DND-41 (cell line): ENCODE measurements around the gene DHPS.

Source experiments
- ATAC-seq: fragments of 200-7000 bp; cut with Tn5 transposase; 3 replicates; pipeline ENCODE4 v1.9.1; 2021; ENCODE audit warnings: low read depth; ENCODE audit not compliant: insufficient read depth
- DNase-seq: peaks from one replicate; pipeline ENCODE4 v3.0.0-alpha.2; 2020
- H2AFZ ChIP-seq: 2 replicates; pipeline ENCODE4 v1.6.0; 2012; ENCODE audit warnings: low read depth, low read length
- H3K27ac ChIP-seq: 2 replicates; pipeline ENCODE4 v1.5.1; 2012; ENCODE audit warnings: low read length, inconsistent platforms
- H3K27me3 ChIP-seq: fragments of 200-600 bp; sonication (generic); 2 replicates; pipeline ENCODE4 v1.6.0; 2012; ENCODE audit warnings: low read length, mild to moderate bottlenecking, inconsistent platforms; ENCODE audit not compliant: insufficient read depth, poor library complexity
- H3K36me3 ChIP-seq: 2 replicates; pipeline ENCODE4 v1.5.1; 2012; ENCODE audit warnings: low read length, inconsistent platforms; ENCODE audit not compliant: insufficient read depth
- H3K4me1 ChIP-seq: 2 replicates; pipeline ENCODE4 v1.5.1; 2012; ENCODE audit warnings: mild to moderate bottlenecking, low read length; ENCODE audit not compliant: insufficient read depth
- H3K4me2 ChIP-seq: 2 replicates; pipeline ENCODE4 v1.6.0; 2012; ENCODE audit warnings: mild to moderate bottlenecking, moderate library complexity, low read length, inconsistent platforms; ENCODE audit not compliant: insufficient read depth
- H3K4me3 ChIP-seq, 2 experiments: fragments of 200-600 bp in 1 of 2; shearing (Covaris generic) in 1 of 2; 2 replicates each; pipeline ENCODE4 v1.5.1; 2012 to 2016; ENCODE audit warnings: inconsistent platforms in 2 of 2, low read length in 2 of 2, mild to moderate bottlenecking in 2 of 2, low read depth in 1 of 2, moderate library complexity in 1 of 2
- H3K79me2 ChIP-seq: 2 replicates; pipeline ENCODE4 v1.6.0; 2012; ENCODE audit warnings: low read length, inconsistent platforms; ENCODE audit not compliant: insufficient read depth
- H3K9ac ChIP-seq: 2 replicates; pipeline ENCODE4 v1.6.0; 2012; ENCODE audit warnings: low read depth, mild to moderate bottlenecking, inconsistent platforms, low read length, moderate library complexity
- H3K9me3 ChIP-seq: 2 replicates; pipeline ENCODE4 v1.5.1; 2012; ENCODE audit warnings: low read length, moderate library complexity, mild to moderate bottlenecking, inconsistent platforms; ENCODE audit not compliant: insufficient read depth, severe bottlenecking
- H4K20me1 ChIP-seq: 2 replicates; pipeline ENCODE4 v1.6.0; 2012; ENCODE audit warnings: low read length; ENCODE audit not compliant: insufficient read depth
- EZH2 ChIP-seq: IDR thresholded peaks from 3 replicates; pipeline ENCODE4 v1.6.1; 2012; ENCODE audit warnings: borderline replicate concordance, low read depth, mild to moderate bottlenecking, moderate library complexity, low read length, inconsistent platforms; ENCODE audit not compliant: severe bottlenecking
- TF ChIP-seq, protein P1 (sequence below): IDR thresholded peaks from 2 replicates; pipeline ENCODE4 v1.5.1; 2012; ENCODE audit warnings: borderline replicate concordance, low read length, moderate library complexity, mild to moderate bottlenecking; ENCODE audit not compliant: poor library complexity, severe bottlenecking; ENCODE audit errors: extremely low read depth

The DHPS gene

DNA sequence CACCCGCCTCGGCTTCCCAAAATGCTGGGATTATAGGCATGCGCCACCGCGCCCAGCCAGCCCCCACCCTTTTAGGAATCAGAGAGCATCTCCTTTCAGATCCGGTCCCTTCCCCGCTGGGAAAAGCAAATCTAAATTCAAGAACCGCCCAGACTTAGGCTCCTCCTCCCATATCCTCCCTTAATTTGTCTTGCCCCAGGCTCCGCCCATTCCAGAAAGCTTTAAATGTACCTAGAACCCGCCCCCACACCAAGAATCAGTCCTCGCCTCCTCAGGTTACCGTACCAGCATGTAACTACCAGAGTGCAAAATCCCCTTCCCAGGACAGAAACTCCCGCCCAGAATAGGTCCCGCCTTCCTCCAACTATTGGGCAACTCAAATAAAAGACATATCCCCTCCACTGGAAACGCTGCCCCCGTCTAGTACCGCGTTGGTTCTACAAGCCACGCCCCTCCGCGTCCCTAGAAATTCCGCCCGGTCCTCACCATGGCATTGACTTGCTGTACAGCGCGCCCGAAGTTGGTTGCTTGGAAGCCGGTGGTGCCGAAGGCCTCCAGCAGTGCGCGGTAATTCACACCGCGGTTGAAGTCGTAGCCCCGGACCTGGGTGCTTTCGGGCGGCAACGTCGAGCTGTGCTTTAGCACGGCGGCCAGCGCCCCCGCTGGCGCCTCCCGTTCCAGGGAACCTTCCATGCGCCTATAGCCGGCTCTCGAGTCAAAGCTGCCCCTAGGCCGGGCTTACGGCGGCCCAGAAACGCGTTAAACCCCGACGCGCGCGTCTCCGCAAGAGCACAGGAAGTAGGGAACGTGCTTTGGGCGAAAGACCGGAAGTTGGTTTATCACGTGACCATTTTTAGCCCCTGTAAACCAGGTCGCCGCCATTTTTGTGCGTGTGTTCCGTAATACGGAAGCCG, at the start of gene DHPS:
Gene DHPS, minus strand, starts transcription at position 807 of the 914 bp plus-strand sequence. Its CDS starts 114 bp downstream, at position 693.
- TF ChIP-seq, protein P1, sequence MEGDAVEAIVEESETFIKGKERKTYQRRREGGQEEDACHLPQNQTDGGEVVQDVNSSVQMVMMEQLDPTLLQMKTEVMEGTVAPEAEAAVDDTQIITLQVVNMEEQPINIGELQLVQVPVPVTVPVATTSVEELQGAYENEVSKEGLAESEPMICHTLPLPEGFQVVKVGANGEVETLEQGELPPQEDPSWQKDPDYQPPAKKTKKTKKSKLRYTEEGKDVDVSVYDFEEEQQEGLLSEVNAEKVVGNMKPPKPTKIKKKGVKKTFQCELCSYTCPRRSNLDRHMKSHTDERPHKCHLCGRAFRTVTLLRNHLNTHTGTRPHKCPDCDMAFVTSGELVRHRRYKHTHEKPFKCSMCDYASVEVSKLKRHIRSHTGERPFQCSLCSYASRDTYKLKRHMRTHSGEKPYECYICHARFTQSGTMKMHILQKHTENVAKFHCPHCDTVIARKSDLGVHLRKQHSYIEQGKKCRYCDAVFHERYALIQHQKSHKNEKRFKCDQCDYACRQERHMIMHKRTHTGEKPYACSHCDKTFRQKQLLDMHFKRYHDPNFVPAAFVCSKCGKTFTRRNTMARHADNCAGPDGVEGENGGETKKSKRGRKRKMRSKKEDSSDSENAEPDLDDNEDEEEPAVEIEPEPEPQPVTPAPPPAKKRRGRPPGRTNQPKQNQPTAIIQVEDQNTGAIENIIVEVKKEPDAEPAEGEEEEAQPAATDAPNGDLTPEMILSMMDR, result no peak
- TF ChIP-seq EZH2, result no peak
- H3K27me3 ChIP-seq, result no peaks in the 10 kb centered on the region
- ATAC-seq (peak; percentile 88), DNase-seq (peak; percentile 96)
- peaks cover 21% of the 10 kb centered on the region for H4K20me1 ChIP-seq
- peaks cover 26% of the 10 kb centered on the region for H3K4me1 ChIP-seq
- H3K36me3 ChIP-seq, result peaks cover 35% of the 10 kb centered on the region
- peak within 1 kb of the TSS; percentile 39 to 77; a peak in 3 of 4 replicates for H3K4me3 ChIP-seq
- peak within 1 kb of the TSS; percentile 95 for H3K9ac ChIP-seq
- peak within 1 kb of the TSS; percentile 82 for H2AFZ ChIP-seq
- peak within 1 kb of the TSS; percentile 95 for H3K27ac ChIP-seq
- peak within 1 kb of the TSS; percentile 79 for H3K4me2 ChIP-seq
- H3K79me2 ChIP-seq, result peaks cover 28% of the 10 kb centered on the region
- no peaks in the 10 kb centered on the region for H3K9me3 ChIP-seq

DNA sequence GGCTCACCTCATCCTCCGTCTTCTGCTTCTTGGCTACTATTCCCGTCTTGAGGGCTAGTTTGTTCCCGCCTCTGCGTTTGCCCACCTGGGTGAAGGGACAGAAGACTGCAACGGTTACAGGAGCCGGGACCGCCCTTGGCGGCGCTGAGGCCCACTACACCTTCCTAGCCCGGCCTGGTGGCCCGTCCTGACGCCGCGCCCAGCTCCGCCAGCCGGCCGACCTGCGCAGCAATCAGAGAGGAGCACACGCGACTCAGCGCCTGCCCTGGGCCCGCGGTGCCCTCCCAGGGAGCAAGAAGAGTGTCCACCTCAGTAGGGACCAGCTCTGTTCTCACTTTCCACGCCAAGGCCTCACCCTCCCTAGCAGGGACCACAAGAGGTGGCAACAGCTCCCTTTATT, 49.7 kb upstream of the DHPS start:
- H3K4me2 ChIP-seq, result peak overlapping the region; percentile 39; the same call in 1 of the 2 replicates
- peaks cover 47% of the 10 kb centered on the region for H4K20me1 ChIP-seq
- TF ChIP-seq, protein P1, result no peak
- TF ChIP-seq EZH2, result no peak
- no peak overlapping the region for H3K9ac ChIP-seq
- ATAC-seq (no peak), DNase-seq (no peak)
- no peak overlapping the region for H3K27ac ChIP-seq
- H3K4me1 ChIP-seq, result peaks cover 37% of the 10 kb centered on the region
- no peak overlapping the region for H2AFZ ChIP-seq
- H3K4me3 ChIP-seq, result no peak overlapping the region
- H3K9me3 ChIP-seq, result no peaks in the 10 kb centered on the region
- H3K79me2 ChIP-seq, result peaks cover 54% of the 10 kb centered on the region
- H3K27me3 ChIP-seq, result no peaks in the 10 kb centered on the region
- peaks cover 53% of the 10 kb centered on the region for H3K36me3 ChIP-seq

DNA sequence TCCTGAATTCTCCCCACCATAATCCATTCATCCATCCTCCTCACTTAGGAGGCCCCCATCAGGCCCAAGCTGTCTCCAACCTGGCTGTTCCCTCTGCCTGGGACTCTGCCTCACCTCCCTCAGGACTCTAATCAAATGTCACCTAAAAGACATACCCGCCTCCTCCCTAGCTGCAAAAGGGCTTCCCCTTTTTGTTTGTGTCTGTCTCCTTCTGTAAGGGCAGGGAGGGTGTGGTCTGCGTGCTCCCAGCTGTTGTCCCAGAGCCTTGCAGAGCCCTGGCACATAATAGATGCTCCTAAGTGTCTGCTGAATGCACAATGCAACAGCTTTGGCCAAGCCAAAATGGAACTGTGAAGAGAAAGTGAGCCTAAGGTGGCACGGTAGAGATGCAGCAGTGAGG, 48.4 kb upstream of the DHPS start:
- Histone ChIP-seq H3K79me2 (peaks cover 47% of the 10 kb centered on the region), H3K36me3 (peaks cover 53% of the 10 kb centered on the region), H3K9me3 (no peaks in the 10 kb centered on the region), H4K20me1 (peaks cover 47% of the 10 kb centered on the region), H3K4me1 (peaks cover 24% of the 10 kb centered on the region), H3K27me3 (no peaks in the 10 kb centered on the region), H2AFZ (no peak overlapping the region), H3K4me3 (no peak overlapping the region), H3K4me2 (no peak overlapping the region), H3K27ac (no peak overlapping the region), H3K9ac (no peak overlapping the region)
- ATAC-seq (no peak), DNase-seq (no peak)
- TF ChIP-seq EZH2, result no peak
- TF ChIP-seq, protein P1, result no peak
